ENCODE data around the gene EPHX1. TPM values are rescaled to one million over a fixed set of nuclear protein-coding genes. Genes with fewer than 3 reads are reported as not detected.
A peak's percentile ranks its signal among the peaks of the same experiment; 100 is the strongest.
"Not testable (repeated sequence)": the region's sequence is repeated elsewhere in the genome, so short reads cannot be mapped to it uniquely, and the experiment has no call there.

Gene EPHX1
- total RNA-seq, 2 donors from 2014 or later, result 151 to 232 TPM

- TF ChIP-seq CTCF (IDR thresholded peaks at IDR 0.05), result peak in 1 of 4 experiments; percentile 4
- TF ChIP-seq POLR2AphosphoS5 (IDR thresholded peaks at IDR 0.05), result peak; percentile 83
- peak; percentile 12 for TF ChIP-seq POLR2A (IDR thresholded peaks at IDR 0.05)
- H3K4me1 ChIP-seq (replicated peaks), result peaks cover 17% of the 10 kb centered on the region
These were observed 3.5 kb downstream of the EPHX1 start for GRCh38 chr1:225813214-225813964.

GRCh38 chr1:225814381-225814780 lies 4.5 kb downstream of the EPHX1 start:
- 64% methylated on average over 7 of the region's 7 CpGs for WGBS
- Histone ChIP-seq H3K4me3 (no peak overlapping the region), H3K4me1 (replicated peaks) (peaks cover 17% of the 10 kb centered on the region), H3K9me3 (no peaks in the 10 kb centered on the region), H3K27ac (peak overlapping the region; percentile 80 to 81), H3K36me3 (no peaks in the 10 kb centered on the region), H3K27me3 (replicated peaks; ENCODE audit: insufficient read depth) (no peaks in the 10 kb centered on the region)
- TF ChIP-seq POLR2A (IDR thresholded peaks at IDR 0.05) (no peak), POLR2AphosphoS5 (IDR thresholded peaks at IDR 0.05) (no peak), CTCF (IDR thresholded peaks at IDR 0.05) (no peak)
- DNase-seq (ENCODE audit: low spot score), result no peak
- intact Hi-C loops (cut with DNase I), result loop anchor here (5.0 kb wide), 2 partner anchors 33 to 68 kb away; partner anchors contain the start of gene TMEM63A

More at GRCh38 chr1:225813214-225813964, 3.5 kb downstream of the EPHX1 start:
- WGBS, result 29% methylated on average over 10 of the region's 10 CpGs
- no peaks in the 10 kb centered on the region for H3K36me3 ChIP-seq
- H3K4me3 ChIP-seq, result no peak overlapping the region
- H3K27me3 ChIP-seq (replicated peaks; ENCODE audit: insufficient read depth), result no peaks in the 10 kb centered on the region
- intact Hi-C loops (cut with DNase I), result loop anchor here (5.0 kb wide), 2 partner anchors 34 to 69 kb away; partner anchors contain the start of gene TMEM63A
- no peak for DNase-seq (ENCODE audit: low spot score)
- H3K27ac ChIP-seq, result peak overlapping the region; percentile 80 to 81
- H3K9me3 ChIP-seq, result no peaks in the 10 kb centered on the region

GRCh38 chr1:225815090-225815489 lies 5.2 kb downstream of the EPHX1 start:
- Histone ChIP-seq H3K27ac (peak overlapping the region; percentile 80 to 81), H3K4me1 (replicated peaks) (peaks cover 17% of the 10 kb centered on the region)
- intact Hi-C loops (cut with DNase I); H3K9me3 ChIP-seq; DNase-seq (ENCODE audit: low spot score); H3K36me3 ChIP-seq; H3K4me3 ChIP-seq; H3K27me3 ChIP-seq (replicated peaks; ENCODE audit: insufficient read depth): not testable (repeated sequence)
- 84% methylated on average over 6 of the region's 7 CpGs for WGBS

- WGBS, result 83% methylated on average over 17 of the region's 17 CpGs
- Histone ChIP-seq H3K36me3 (no peaks in the 10 kb centered on the region), H3K4me3 (no peak overlapping the region), H3K4me1 (replicated peaks) (peaks cover 17% of the 10 kb centered on the region), H3K27me3 (replicated peaks; ENCODE audit: insufficient read depth) (no peaks in the 10 kb centered on the region), H3K9me3 (no peaks in the 10 kb centered on the region), H3K27ac (peak overlapping the region; percentile 66 to 82)
- TF ChIP-seq POLR2AphosphoS5 (IDR thresholded peaks at IDR 0.05) (no peak), CTCF (IDR thresholded peaks at IDR 0.05) (no peak), POLR2A (IDR thresholded peaks at IDR 0.05) (no peak)
- intact Hi-C loops (cut with DNase I), result no loop called here
- DNase-seq (ENCODE audit: low spot score), result no peak
These were observed 5.7 kb downstream of the EPHX1 start for GRCh38 chr1:225815526-225816178.

GRCh38 chr1:225816643-225817538 lies 7.0 kb downstream of the EPHX1 start:
- H3K9me3 ChIP-seq, result no peaks in the 10 kb centered on the region
- TF ChIP-seq POLR2AphosphoS5 (IDR thresholded peaks at IDR 0.05) (no peak), POLR2A (IDR thresholded peaks at IDR 0.05) (no peak), CTCF (IDR thresholded peaks at IDR 0.05) (no peak)
- H3K27me3 ChIP-seq (replicated peaks; ENCODE audit: insufficient read depth), result no peaks in the 10 kb centered on the region
- intact Hi-C loops (cut with DNase I), result no loop called here
- DNase-seq (ENCODE audit: low spot score), result no peak
- H3K27ac ChIP-seq, result peak overlapping the region; percentile 66 to 82
- WGBS, result 17% methylated on average over 17 of the region's 17 CpGs
- H3K4me3 ChIP-seq, result no peak overlapping the region
- no peaks in the 10 kb centered on the region for H3K36me3 ChIP-seq
- H3K4me1 ChIP-seq (replicated peaks), result peaks cover 14% of the 10 kb centered on the region
